ENCODE results near the gene PTPRT.

DNA sequence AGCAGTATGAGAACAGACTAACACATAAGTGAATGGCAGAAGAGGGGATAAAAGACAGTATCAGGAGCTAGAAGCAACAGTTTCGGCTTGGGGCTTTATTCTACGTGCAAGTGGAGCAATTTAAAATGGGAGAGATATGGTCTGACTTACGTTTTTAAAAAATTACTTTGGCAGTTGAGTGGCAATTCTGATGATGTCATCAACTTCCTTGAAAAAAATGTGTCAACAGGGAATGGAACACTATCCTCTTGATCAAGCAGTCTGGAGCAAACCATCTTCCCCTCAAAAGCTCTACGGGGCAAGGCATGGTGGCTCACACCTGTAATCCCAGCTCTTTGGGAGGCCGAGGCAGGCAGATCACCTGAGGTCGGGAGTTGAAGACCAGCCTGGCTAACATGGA is 24.1 kb downstream of the PTPRT start:
- no peak for TF ChIP-seq CTCF (IDR thresholded peaks at IDR 0.05; ENCODE audit: borderline replicate concordance, extremely low read depth, low read length, poor library complexity, severe bottlenecking)
- TF ChIP-seq EZH2 (IDR thresholded peaks at IDR 0.05; ENCODE audit: borderline replicate concordance, low read depth, low read length, severe bottlenecking): no peak
